OCI-LY7 (cell line): ENCODE data around the gene CRABP2.

Experiments used
- CTCF ChIP-seq: fragments of 200-600 bp; sonication (generic); conservative IDR thresholded peaks from 2 replicates; pipeline ENCODE4 v1.5.1; 2014; ENCODE audit warnings: mild to moderate bottlenecking, antibody characterized with exemption, low read length, moderate library complexity, mixed read lengths
- EZH2phosphoT487 ChIP-seq: fragments of 200-600 bp; sonication (generic); IDR thresholded peaks from 2 replicates; pipeline ENCODE4 v1.6.1; 2018; ENCODE audit warnings: low read depth, borderline replicate concordance, mild to moderate bottlenecking, mixed run types, antibody characterized with exemption, low read length, moderate library complexity, mixed read lengths

- TF ChIP-seq CTCF (peak; percentile 71), EZH2phosphoT487 (no peak)
These were observed 41.6 kb upstream of the CRABP2 start for GRCh38 chr1:156746728-156747631.
